HG03064 (cell line): Measurements from ENCODE around the gene E2F4.

ENCODE experiments used
- ATAC-seq: cut with Tn5 transposase; IDR thresholded peaks from one replicate; pipeline ENCODE4 v1.9.1; 2021; ENCODE audit warnings: low read depth; ENCODE audit not compliant: unreplicated experiment

Gene E2F4

DNA sequence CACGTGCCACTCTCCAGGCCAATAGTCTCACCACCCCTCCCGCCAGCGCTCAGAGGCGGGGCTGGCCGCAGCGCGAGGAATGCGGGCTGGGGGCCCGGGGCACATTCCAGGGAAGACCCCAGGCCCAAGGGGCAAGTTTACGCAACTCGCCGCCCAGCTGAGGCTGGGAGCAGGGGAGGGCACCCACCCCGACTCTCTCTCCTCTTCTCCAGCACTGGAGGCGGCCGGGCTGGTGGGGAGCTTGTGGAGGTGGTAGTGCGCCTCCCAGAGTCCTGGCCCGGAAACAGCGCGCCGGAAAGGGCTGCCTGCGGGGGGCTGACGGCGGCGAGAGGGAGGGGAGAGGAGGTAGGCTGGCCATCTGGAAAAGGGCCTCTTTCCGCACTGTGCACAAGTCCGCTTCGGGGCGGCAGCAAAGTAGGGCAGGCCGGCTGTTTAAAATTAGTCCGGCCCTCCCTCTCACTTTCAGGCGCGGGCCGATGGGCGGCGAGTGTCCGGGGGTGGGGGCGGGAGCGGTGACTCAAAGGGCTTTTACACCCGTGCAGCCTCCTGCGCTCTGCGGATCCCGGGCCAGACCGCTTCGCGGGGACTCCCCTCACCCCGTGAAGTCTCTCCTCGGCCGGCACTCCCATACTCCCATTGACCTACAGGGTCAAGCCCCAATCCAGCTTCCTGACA, 54.3 kb downstream of the E2F4 start:
- no peak for ATAC-seq

DNA sequence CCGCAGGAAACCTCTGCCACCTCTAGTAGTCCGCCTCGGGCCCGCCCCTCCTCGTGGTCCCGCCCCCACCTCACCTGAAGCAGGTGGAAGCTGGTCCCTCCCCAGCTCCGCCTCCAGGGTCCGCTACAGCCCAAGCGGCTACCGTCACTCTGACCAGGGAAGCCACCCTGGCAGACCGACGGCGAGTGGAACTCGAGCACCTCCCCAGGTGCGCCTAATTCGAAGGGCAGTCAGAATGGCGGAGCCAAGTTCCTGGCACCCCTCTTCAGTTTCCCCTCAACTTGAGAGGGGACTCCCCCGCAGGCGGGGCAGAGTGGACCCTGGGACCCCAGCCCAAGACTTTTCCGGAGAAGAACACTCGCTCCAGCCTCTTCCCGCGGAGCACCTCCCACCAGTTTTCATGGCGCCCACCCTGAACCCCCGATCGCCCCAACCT, 54.8 kb downstream of the E2F4 start:
- no peak for ATAC-seq

DNA sequence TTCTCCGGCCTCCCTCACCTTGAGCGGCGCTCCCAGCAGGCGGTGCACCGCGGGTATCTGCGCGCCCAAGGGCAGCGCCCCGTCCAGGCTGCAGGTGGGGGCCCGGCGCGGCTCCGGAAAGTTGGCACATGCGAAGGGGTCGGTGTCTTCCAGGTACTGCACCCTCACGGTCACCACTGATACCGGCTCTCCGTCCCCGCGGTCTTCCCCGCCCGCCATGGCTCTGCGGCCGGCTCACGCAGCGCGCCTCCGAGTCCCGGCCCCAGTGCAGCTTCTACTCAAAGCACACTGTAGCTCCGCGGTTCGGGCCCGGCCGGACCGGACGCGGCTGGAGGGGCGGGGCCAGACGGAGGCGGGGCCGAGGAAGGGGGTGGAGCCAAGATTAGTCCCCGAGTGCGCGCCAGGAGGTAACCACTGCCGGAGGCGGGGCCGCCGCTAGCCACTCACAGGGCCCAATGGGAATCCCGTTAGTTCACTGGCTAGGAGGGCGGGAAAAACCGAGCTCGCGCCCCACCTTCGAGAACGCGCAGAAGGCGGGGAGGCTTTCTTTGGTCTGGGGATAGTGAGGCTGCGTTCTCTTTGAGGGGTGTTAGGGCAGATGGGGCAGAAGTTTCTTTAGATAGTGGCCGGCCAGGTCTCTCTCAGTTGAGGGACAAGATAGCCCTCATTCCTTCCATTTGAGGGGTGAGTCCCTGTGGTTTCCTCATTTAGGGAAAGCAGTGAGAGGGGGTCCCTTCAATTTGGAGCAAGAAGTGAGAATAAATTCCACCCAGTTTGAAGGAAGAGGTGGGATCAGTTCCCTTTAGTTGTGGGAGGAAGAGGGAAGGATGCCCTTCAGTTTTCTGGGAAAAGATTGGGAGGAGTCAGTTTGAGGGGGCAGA, 55.5 kb downstream of the E2F4 start, which contains the start of gene FHOD1:
FHOD1 (minus strand) TSS at position 290 of the 881 bp plus-strand sequence; CDS start at position 219, 71 bp downstream.
- ATAC-seq: peak; percentile 41

DNA sequence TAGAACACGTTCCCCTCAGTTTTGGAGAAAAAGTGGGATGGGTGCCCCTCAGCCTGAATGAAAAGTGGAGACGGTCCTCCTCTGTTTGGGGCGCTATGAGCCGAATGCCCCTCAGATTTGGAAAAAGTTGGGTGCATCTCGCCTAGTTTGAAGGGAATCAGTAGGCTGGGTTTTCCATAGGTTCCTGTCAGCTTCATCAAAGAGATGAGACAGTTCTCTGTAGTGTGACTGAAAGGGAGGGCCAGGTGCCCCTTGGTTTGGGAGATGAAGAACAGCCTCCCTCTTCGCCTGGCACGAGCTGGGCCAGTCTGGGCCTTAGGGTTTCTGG, 56.1 kb downstream of the E2F4 start:
- no peak for ATAC-seq
